Epidermal melanocyte (primary cell): ENCODE data around the gene JAZF1.
"Not testable (repeated sequence)": the region's sequence is repeated elsewhere in the genome, so short reads cannot be mapped to it uniquely, and the experiment has no call there.

Experiments
- DNase-seq: peaks from one replicate; pipeline ENCODE4 v3.0.0; 2011; ENCODE audit warnings: low spot score; ENCODE audit not compliant: insufficient read length

Gene JAZF1

GRCh38 chr7:27942711-27943110 is 237.9 kb downstream of the JAZF1 start:
- DNase-seq = no peak

- no peak for DNase-seq
These were observed 239.1 kb downstream of the JAZF1 start for GRCh38 chr7:27941522-27941921.

DNA sequence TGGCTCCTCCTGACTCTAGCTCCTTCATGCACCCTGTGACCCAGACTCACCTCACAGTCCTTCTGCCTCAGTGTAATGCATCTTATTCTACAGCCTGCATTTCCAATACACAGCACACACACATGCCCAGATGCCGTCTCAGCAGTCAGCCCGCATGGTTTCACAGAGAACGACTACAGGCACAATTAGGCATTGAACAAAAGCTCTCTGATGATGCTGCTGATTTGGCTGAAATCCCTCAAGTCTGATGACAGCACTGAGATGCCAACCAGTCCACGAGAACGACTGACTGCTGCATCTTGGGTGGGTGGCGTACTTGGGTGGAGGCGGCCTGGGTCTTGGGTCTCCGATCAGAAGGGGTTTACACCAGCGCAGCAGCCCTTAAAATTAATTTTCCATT is 240.3 kb downstream of the JAZF1 start:
- DNase-seq = no peak

DNA sequence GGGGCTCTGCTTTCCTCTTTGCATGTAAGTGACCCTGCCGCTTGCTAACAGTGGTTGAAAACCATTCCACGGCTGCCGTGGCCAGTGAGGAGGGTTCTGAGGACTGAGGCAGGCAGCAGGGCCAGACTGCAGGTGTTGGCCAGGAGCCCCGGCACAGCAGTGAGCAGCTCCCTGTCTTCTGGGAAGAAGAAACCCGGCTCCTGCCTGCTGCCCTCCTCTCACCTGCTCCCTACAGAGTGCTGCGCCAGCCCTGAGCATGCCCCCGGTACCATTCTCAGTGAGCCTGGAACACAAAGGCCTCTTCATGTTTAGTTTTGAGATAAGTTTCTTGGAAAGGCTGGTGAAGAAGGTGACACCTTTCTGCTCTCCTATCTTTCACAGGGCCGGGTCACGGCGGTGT is 240.7 kb downstream of the JAZF1 start:
- no peak for DNase-seq

DNA sequence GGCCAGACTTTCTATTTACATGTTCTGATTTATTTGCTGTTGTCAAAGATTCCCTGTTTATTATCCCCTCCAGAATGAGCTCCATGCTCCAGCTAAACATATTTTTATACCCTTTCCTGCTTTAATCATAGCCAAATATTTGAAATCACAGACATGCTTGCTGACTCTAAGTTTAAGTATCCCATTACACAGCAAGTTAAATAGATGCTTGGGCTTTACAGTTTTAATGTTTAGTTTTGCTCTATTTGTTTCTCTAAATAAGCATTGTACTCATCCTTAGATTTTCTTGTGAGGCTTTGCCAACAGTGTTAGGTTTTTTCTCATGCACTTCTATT is 243.9 kb downstream of the JAZF1 start:
- DNase-seq = no peak

DNA sequence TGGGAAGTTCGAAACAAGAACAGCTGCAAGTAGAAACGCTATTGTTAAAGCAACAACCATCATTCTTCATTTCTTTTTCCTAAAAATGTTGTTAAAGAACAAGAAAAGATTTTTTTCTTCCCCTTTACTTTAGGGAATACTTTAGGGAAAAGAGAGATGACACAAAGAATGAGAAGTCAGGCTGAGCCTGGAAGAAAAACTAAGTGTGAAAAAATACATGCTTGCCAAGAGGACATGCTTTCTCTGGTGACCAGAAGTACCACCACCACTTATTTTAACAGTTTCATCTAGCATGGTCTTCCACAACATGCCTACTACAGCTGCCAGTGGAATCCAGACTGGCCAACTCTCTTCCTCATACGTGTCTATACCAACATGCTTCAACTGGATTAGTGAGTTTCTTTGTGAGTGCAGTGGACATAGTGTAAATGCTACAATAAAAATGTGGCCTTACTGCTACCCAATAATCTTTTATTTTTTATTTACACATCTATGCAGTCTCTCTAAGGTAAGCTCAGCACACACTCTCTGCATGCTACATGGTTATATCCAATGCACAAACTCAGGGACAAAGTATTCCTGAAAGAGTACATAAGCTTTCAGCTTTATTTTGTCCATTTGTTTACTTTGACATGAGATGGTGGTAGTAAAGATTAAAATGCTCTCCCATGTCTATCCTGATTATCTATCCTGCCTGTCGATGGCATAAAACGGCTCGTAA is 244.4 kb downstream of the JAZF1 start:
- DNase-seq = no peak

- peak; percentile 49 for DNase-seq
These were observed 246.7 kb downstream of the JAZF1 start for GRCh38 chr7:27933671-27934565.

DNA sequence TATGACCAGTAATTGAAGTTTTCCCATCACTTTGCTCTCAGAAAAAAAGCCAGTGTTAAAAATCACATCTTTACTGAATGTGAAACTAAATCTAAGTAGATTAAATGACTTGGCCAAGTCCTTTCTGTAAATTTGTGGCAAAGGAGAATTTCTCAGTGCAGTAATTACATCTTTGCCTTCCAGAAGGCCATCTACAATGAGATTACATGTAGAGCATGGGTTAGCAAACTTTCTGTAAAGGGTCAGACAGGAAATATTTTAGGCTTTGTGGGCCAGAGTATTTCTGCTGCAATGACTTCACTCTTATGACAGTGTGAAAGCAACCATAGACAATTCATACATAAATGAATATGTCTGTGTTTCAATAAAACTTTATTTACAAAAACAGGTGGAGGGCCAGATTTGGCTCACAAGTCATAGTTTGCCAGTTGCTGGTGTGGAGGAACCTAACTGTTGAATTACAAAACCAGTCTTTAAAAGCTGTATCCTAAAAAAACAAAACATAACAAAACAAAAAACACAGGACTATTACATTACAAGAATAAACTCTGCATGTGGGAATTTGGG is 249.6 kb downstream of the JAZF1 start:
- no peak for DNase-seq

GRCh38 chr7:27929127-27929526 is 251.5 kb downstream of the JAZF1 start:
- no peak for DNase-seq

DNA sequence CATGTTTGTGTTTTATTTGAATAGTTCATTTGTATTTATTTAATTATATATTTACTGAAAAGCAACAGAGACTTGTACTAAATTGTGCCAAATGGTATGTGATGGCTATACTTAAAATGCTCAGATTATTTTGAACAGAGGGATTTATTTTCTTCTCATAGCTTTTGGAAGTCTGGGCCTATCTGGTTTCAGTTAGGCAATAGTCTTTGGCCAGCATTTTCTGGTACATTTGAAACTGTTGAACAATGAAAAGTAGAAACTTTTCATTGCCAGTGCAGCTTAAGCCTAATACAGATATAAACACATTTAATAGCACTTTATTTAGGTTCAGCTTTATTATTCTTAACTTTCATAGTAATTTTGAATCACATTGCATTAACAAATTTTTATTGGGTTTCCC is 252.6 kb downstream of the JAZF1 start:
- DNase-seq = no peak

DNA sequence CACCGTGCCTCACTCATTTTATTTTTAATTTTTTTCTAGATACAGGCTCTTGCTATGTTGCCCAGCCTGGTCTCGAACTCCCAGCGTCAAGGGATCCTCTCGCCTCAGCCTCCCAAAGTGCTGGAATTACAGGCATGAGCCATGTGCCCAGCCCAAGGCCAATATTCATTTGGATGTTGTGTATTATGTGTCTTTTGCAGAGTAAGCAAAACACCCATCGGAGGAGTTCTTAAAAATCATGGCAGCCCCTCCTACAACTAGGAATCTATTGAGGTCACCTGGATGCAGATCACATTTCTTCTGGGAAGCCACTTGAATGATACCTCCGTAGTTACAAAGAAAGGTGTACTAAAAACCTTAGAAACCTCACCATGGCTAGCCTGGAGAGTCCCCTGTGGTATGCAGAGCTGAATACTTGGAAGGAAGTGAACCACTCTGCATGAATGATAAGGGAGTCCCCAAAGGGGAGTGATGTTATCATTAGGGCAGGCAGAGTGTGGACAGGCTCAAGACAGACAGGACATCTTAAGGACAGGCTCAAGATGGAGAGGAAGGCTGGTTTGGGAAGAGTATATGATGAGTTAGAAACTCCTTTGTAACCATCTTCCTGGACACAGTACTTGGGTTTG is 254.9 kb downstream of the JAZF1 start:
- DNase-seq = no peak

GRCh38 chr7:27923642-27923980 is 257.0 kb downstream of the JAZF1 start:
- no peak for DNase-seq

GRCh38 chr7:27922907-27923641 is 257.5 kb downstream of the JAZF1 start:
- DNase-seq = no peak

DNA sequence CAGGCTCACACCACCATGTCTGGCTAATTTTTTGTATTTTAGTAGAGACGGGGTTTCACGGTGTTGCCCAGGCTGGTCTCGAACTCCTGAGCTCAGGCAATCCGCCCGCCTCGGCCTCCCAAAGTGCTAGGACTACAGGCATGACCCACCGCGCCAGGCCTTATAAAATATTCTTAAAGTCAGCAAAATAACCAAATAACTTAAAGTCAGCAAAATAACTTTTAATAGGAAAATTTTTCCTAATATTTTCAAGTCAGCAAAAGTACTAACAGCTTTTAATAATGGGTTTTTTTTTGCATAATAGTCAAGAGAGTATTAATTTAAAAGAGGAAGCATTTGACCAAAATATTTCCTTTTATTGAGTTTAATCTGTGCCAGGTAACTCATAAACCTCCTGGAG is 258.2 kb downstream of the JAZF1 start:
- not testable (repeated sequence) for DNase-seq

DNA sequence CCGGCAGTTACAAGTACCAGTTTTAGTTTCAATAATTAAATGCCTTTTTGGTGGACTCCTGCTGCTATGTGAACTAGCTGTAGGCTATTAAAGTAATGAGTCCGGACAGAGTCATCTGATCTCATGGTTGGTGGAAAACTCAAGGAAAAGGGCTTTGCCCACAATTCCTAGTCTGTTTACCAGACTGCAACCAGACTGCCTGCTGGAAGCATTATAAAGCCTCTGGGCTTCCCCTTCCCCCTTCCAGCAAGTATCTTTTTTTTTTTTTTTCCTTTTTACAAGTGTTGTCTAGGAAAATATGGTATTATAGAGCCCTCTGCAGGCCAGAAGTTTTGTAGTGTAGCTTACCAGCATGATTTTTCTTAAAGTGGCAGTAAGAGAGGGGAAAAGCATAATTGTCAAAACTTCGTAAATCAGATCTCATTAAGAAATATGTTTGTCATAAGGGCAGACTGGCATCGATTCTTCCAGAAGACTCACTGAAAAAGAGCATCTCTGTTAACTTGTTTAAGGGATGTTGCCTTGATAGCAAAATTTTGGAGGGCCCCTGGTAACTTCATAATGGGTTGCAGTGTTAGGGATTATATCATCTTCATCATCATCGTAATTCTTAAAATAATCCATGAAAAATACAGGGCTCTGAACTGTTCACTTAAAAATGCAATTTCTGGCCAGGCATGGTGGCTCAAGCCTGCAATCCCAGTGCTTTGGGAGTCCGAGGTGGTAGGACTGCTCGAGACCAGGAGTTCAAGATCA is 259.3 kb downstream of the JAZF1 start:
- DNase-seq = peak; percentile 85

DNA sequence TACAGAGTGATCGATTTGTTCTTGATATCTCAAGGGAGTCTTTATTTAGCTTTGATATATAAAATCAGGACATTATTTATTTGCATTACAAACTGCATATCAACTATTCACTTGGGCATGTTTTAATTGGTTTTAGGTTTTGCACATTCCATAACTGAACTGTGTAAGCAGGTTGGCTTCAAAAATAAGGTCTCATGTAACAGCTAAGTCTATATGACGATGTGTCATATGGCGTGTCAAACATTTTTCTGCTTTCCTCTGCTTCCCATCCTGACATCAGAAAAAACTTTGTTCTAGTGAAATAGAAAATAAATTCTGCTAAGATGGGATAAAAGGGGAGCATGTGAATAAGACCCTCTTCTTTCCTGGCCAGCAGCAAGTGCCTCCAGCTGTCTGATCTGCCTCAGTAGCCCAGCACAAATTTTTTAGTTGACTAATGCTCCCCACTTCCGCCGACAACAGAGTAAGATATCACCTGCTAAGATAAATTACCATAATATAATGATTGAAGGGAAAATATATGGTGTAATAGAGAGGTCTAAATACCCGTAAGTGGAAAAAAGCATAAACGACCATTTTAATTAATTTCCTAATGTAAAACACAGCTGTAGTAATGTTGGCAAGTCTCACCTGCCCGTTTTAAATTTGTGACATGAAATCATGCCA is 260.2 kb downstream of the JAZF1 start:
- no peak for DNase-seq

DNA sequence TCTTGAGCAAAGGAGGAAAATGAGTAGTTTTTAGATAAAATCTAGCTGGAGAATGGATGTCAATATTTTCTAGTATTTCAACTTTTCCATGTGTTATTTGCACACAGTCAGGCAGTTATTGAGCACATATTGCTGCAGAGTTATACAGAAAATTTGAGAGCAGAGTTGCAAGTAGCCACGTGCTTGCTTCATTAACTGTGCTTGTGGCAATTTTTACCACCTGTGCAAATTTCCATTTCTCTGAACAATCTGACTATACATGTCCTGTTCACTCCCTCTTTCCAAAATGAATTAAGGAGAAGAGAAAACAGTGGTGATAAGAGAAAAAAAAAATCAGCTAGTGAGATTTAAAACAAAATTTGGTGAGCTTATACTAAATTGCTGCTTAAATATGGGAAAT is 262.1 kb downstream of the JAZF1 start:
- no peak for DNase-seq

DNA sequence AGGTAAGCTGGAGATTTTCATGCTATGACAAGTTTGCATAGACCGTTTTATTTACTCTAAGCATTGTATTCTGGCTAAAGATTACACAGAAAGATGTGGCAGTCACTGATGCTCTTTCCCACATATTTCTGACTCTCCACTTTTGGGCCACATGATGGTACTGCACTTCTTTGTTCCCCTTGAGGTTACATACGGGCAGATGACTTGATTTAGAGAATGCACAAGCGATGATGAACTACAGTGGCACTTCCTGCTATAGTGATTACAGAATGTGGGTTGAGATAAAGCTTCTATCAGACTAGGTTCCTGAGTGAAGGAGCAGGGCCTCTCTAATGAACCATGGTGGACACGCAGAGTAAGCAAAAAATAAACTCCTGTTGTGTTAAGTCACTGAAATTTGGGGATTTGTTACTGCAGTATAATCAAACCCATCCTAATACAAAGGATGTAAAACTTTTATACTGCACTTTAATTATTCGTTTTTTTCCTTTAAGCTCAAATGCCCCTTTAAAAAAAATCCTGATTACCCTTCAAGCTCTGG is 262.8 kb downstream of the JAZF1 start:
- no peak for DNase-seq

DNA sequence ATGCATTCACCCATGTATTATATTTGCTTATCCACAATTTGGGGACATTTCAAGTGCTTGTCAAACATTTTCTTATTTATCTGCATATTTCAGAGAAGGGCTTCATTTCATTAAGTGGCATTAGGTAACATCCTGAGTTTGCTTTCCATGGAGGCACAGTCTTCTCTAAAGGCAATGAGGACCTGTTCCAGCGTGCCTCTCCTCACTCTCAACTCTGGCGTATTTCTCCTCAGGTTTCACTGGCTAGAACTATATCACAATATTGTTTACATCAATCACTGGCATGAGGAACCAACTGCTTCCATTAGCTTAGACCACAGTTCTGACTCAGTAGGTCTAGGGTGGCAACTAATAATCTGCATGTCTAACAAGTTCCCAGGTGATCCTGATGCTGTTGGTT is 263.5 kb downstream of the JAZF1 start:
- no peak for DNase-seq

GRCh38 chr7:27916372-27916771 is 264.2 kb downstream of the JAZF1 start:
- no peak for DNase-seq
